H9 (cell line): ENCODE results near the gene ZNRF3. TPM values are rescaled to one million over a fixed set of nuclear protein-coding genes. Genes with fewer than 3 reads are reported as not detected.

ENCODE experiments used
- DNase-seq: peaks from one replicate; pipeline ENCODE4 v3.0.0-alpha.2; 2017
- H2AFZ ChIP-seq: one replicate; pipeline ENCODE4 v1.6.1; 2013; ENCODE audit warnings: mild to moderate bottlenecking, low read length, control low read depth, moderate library complexity
- H2AK5ac ChIP-seq: 2 replicates; pipeline ENCODE4 v1.6.1; 2013; ENCODE audit warnings: low read length, control low read depth, mixed read lengths; ENCODE audit not compliant: insufficient read length
- H2BK120ac ChIP-seq: one replicate; pipeline ENCODE4 v1.6.1; 2013; ENCODE audit warnings: low read depth, mild to moderate bottlenecking, low read length, control low read depth, inconsistent platforms; ENCODE audit not compliant: poor library complexity, severe bottlenecking
- H2BK12ac ChIP-seq: 2 replicates; pipeline ENCODE4 v1.6.1; 2013; ENCODE audit warnings: low read length, control low read depth, mixed read lengths, low read depth; ENCODE audit not compliant: insufficient read length
- H2BK15ac ChIP-seq: 2 replicates; pipeline ENCODE4 v1.6.1; 2013; ENCODE audit warnings: low read depth, low read length, control low read depth
- H2BK20ac ChIP-seq: one replicate; pipeline ENCODE4 v1.6.1; 2013; ENCODE audit warnings: low read depth, mild to moderate bottlenecking, low read length, control low read depth, inconsistent platforms; ENCODE audit not compliant: poor library complexity, severe bottlenecking
- H2BK5ac ChIP-seq: 2 replicates; pipeline ENCODE4 v1.6.1; 2013; ENCODE audit warnings: low read length, control low read depth, mixed read lengths; ENCODE audit not compliant: insufficient read length
- H3K14ac ChIP-seq: 2 replicates; pipeline ENCODE4 v1.6.1; 2013; ENCODE audit warnings: low read length, control low read depth; ENCODE audit not compliant: insufficient read depth
- H3K18ac ChIP-seq: 2 replicates; pipeline ENCODE4 v1.6.1; 2013; ENCODE audit warnings: low read depth, mild to moderate bottlenecking, mixed read lengths, low read length, control low read depth; ENCODE audit not compliant: insufficient read length
- H3K23ac ChIP-seq: 2 replicates; pipeline ENCODE4 v1.6.1; 2013; ENCODE audit warnings: low read length, control low read depth, mixed read lengths, low read depth; ENCODE audit not compliant: insufficient read length
- H3K23me2 ChIP-seq: 2 replicates; pipeline ENCODE4 v1.6.1; 2013; ENCODE audit warnings: low read depth, mild to moderate bottlenecking, mixed read lengths, low read length, control low read depth; ENCODE audit not compliant: insufficient read length, poor library complexity, severe bottlenecking
- H3K27ac ChIP-seq: 2 replicates; pipeline ENCODE4 v1.5.1; 2013; ENCODE audit warnings: low read length, control low read depth, mixed read lengths, low read depth; ENCODE audit not compliant: insufficient read length
- H3K27me3 ChIP-seq: 2 replicates; pipeline ENCODE4 v1.6.1; 2013; ENCODE audit warnings: low read length, control low read depth, inconsistent platforms; ENCODE audit not compliant: insufficient read depth
- H3K4ac ChIP-seq: 2 replicates; pipeline ENCODE4 v1.6.1; 2013; ENCODE audit warnings: low read depth, mild to moderate bottlenecking, control low read depth, inconsistent platforms, low read length, moderate library complexity
- H3K4me1 ChIP-seq: 2 replicates; pipeline ENCODE4 v1.6.1; 2013; ENCODE audit warnings: low read length, control low read depth, inconsistent platforms; ENCODE audit not compliant: insufficient read depth
- H3K4me2 ChIP-seq: 2 replicates; pipeline ENCODE4 v1.6.1; 2013; ENCODE audit warnings: low read length, control low read depth, mixed read lengths; ENCODE audit not compliant: insufficient read length, insufficient read depth
- H3K56ac ChIP-seq: 2 replicates; pipeline ENCODE4 v1.6.1; 2013; ENCODE audit warnings: low read depth, mild to moderate bottlenecking, mixed read lengths, low read length, control low read depth; ENCODE audit not compliant: insufficient read length
- H3K79me1 ChIP-seq: 2 replicates; pipeline ENCODE4 v1.6.1; 2013; ENCODE audit warnings: low read depth, mild to moderate bottlenecking, moderate library complexity, low read length, control low read depth, inconsistent platforms; ENCODE audit not compliant: insufficient read depth, poor library complexity, severe bottlenecking
- H3K79me2 ChIP-seq: 2 replicates; pipeline ENCODE4 v1.6.1; 2013; ENCODE audit warnings: low read length, control low read depth, inconsistent platforms; ENCODE audit not compliant: insufficient read depth
- H3K9ac ChIP-seq: 2 replicates; pipeline ENCODE4 v1.6.1; 2013; ENCODE audit warnings: low read length, control low read depth, mixed read lengths; ENCODE audit not compliant: insufficient read length; ENCODE audit errors: extremely low read depth
- H3K9me3 ChIP-seq: one replicate; pipeline ENCODE4 v1.6.1; 2013; ENCODE audit warnings: low read depth, low read length, inconsistent platforms; ENCODE audit not compliant: control insufficient read depth
- H3T11ph ChIP-seq: one replicate; pipeline ENCODE4 v1.6.1; 2013; ENCODE audit warnings: mild to moderate bottlenecking, low read length, control low read depth, inconsistent platforms
- H4K20me1 ChIP-seq: one replicate; pipeline ENCODE4 v1.6.1; 2013; ENCODE audit not compliant: control insufficient read depth, insufficient read length, insufficient read depth
- H4K5ac ChIP-seq: 2 replicates; pipeline ENCODE4 v1.6.1; 2013; ENCODE audit warnings: low read depth, mild to moderate bottlenecking, mixed read lengths, low read length, control low read depth; ENCODE audit not compliant: insufficient read length
- H4K8ac ChIP-seq: replicated peaks from 2 replicates; pipeline ENCODE4 v1.6.1; 2013; ENCODE audit warnings: low read length, control low read depth, mixed read lengths, low read depth; ENCODE audit not compliant: insufficient read length
- H4K91ac ChIP-seq: 2 replicates; pipeline ENCODE4 v1.6.1; 2013; ENCODE audit warnings: low read depth, mild to moderate bottlenecking, moderate library complexity, mixed read lengths, low read length, control low read depth; ENCODE audit not compliant: insufficient read length
- H3K27ac Mint-ChIP-seq, 3 experiments: 2 replicates in 2 of 3; 3 replicates in 1 of 3; pipeline ENCODE4 v1.8.0; 2020 to 2021; ENCODE audit warnings: mixed read lengths in 3 of 3, mild to moderate bottlenecking in 1 of 3, moderate library complexity in 1 of 3
- H3K27me3 Mint-ChIP-seq: 2 replicates; pipeline ENCODE4 v1.8.0; 2021; ENCODE audit warnings: low read depth, mild to moderate bottlenecking, moderate library complexity, mixed read lengths
- H3K36me3 Mint-ChIP-seq, 3 experiments: 2 replicates in 2 of 3; 3 replicates in 1 of 3; pipeline ENCODE4 v1.8.0; 2020 to 2021; ENCODE audit warnings: low read depth in 3 of 3, mixed read lengths in 3 of 3; ENCODE audit not compliant: insufficient read depth in 1 of 3
- H3K4me1 Mint-ChIP-seq, 2 experiments: 2 replicates each; pipeline ENCODE4 v1.8.0; 2020; ENCODE audit warnings: mixed read lengths in 2 of 2
- H3K4me3 Mint-ChIP-seq, 2 experiments: 2 replicates in 1 of 2; 3 replicates in 1 of 2; pipeline ENCODE4 v1.8.0; 2020 to 2021; ENCODE audit warnings: mild to moderate bottlenecking in 2 of 2, mixed read lengths in 2 of 2, moderate library complexity in 1 of 2
- H3K9me3 Mint-ChIP-seq, 2 experiments: 2 replicates in 1 of 2; 3 replicates in 1 of 2; pipeline ENCODE4 v1.8.0; 2020; ENCODE audit warnings: mild to moderate bottlenecking in 2 of 2, mixed read lengths in 2 of 2, moderate library complexity in 1 of 2
- WGBS: extraction: QIAGEN DNeasy Blood & Tissue Kit; methylation state at CpG from one replicate; pipeline ENCODE4 v1.1.7; 2013; ENCODE audit warnings: missing lambda C conversion rate, low lambda C conversion rate, mixed read lengths; ENCODE audit not compliant: insufficient read length; ENCODE audit errors: extremely low coverage; 5-methylcytosine and 5-hydroxymethylcytosine counted together
- total RNA-seq: library from RNA; stranded (reverse); gene quantifications from 2 replicates; pipeline ENCODE4 v1.2.1, GENCODE V29; 2021
- TF ChIP-seq, protein P1 (sequence below): fragments of 200-600 bp; sonication (generic); conservative IDR thresholded peaks from 3 replicates; pipeline ENCODE4 v1.8.0; 2021; ENCODE audit warnings: antibody characterized with exemption, mild to moderate bottlenecking

The ZNRF3 gene
- total RNA-seq, 1 experiment from 2014 or later: 20.6 TPM

DNA sequence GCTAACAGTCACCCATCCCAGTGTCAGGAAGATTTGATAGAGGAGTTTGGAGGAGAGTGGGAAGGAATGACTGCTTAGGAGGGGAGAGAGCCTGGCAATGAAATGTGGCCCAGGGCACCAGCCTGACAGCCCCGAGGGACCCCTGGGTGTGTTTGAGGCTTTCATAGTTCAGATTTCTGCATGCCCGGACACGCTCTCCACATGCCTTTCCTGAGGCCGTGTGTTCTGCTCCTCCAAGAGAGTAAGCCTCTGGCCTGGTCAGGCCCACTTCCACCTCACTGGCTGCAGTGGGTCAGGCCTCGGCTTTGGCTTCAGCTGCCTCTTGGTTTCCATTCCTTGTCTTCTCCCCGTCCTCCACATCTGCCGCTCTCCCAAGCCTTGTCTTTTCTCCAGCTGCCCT lies 99.8 kb downstream of the ZNRF3 start:
- no peak overlapping the region for H2BK120ac ChIP-seq
- H3K27ac ChIP-seq: no peak overlapping the region
- H3K18ac ChIP-seq: no peak overlapping the region
- H3K14ac ChIP-seq: no peak overlapping the region
- H4K8ac ChIP-seq: no peak overlapping the region
- H3K27me3 ChIP-seq: no peaks in the 10 kb centered on the region
- Mint-ChIP-seq H3K27me3 (no peaks in the 10 kb centered on the region), H3K9me3 (peaks cover 5 to 9% of the 10 kb centered on the region in 2 experiments; a peak in 3 of 5 replicates), H3K4me3 (no peak overlapping the region), H3K4me1 (peaks cover 66 to 71% of the 10 kb centered on the region in 2 experiments), H3K27ac (peak overlapping the region in 2 of 3 experiments; percentile 24 to 89; a peak in 5 of 7 replicates), H3K36me3 (peaks cover 16 to 30% (median 25%) of the 10 kb centered on the region in 3 experiments)
- H3K4me1 ChIP-seq: peaks cover 24% of the 10 kb centered on the region; the same call in 1 of the 2 replicates
- no peak overlapping the region for H3K4ac ChIP-seq
- TF ChIP-seq, protein P1, sequence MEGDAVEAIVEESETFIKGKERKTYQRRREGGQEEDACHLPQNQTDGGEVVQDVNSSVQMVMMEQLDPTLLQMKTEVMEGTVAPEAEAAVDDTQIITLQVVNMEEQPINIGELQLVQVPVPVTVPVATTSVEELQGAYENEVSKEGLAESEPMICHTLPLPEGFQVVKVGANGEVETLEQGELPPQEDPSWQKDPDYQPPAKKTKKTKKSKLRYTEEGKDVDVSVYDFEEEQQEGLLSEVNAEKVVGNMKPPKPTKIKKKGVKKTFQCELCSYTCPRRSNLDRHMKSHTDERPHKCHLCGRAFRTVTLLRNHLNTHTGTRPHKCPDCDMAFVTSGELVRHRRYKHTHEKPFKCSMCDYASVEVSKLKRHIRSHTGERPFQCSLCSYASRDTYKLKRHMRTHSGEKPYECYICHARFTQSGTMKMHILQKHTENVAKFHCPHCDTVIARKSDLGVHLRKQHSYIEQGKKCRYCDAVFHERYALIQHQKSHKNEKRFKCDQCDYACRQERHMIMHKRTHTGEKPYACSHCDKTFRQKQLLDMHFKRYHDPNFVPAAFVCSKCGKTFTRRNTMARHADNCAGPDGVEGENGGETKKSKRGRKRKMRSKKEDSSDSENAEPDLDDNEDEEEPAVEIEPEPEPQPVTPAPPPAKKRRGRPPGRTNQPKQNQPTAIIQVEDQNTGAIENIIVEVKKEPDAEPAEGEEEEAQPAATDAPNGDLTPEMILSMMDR: no peak
- no peak overlapping the region for H3K56ac ChIP-seq
- H2BK15ac ChIP-seq: no peak overlapping the region
- H3K23ac ChIP-seq: no peak overlapping the region
- WGBS: no CpG with 5 or more reads among the region's 7 CpGs
- no peaks in the 10 kb centered on the region for H3K79me1 ChIP-seq
- no peak overlapping the region for H2AK5ac ChIP-seq
- peaks cover 3% of the 10 kb centered on the region for H4K20me1 ChIP-seq
- no peaks in the 10 kb centered on the region for H3K23me2 ChIP-seq
- H3T11ph ChIP-seq: no peak overlapping the region
- H2AFZ ChIP-seq: no peak overlapping the region
- H3K9me3 ChIP-seq: no peaks in the 10 kb centered on the region
- no peak overlapping the region for H2BK12ac ChIP-seq
- DNase-seq: no peak
- H4K5ac ChIP-seq: no peak overlapping the region
- no peak overlapping the region for H3K4me2 ChIP-seq
- no peak overlapping the region for H4K91ac ChIP-seq
- H2BK5ac ChIP-seq: no peak overlapping the region
- H2BK20ac ChIP-seq: no peak overlapping the region
- H3K9ac ChIP-seq: no peak overlapping the region
- H3K79me2 ChIP-seq: peaks cover 3% of the 10 kb centered on the region; the same call in 1 of the 2 replicates
